DMS79 (cell line): ENCODE data around the gene ASTN2.

Experiments
- DNase-seq: peaks from one replicate; lab custom pipeline; 2025; lab: John Stamatoyannopoulos, UW

Gene ASTN2

DNA sequence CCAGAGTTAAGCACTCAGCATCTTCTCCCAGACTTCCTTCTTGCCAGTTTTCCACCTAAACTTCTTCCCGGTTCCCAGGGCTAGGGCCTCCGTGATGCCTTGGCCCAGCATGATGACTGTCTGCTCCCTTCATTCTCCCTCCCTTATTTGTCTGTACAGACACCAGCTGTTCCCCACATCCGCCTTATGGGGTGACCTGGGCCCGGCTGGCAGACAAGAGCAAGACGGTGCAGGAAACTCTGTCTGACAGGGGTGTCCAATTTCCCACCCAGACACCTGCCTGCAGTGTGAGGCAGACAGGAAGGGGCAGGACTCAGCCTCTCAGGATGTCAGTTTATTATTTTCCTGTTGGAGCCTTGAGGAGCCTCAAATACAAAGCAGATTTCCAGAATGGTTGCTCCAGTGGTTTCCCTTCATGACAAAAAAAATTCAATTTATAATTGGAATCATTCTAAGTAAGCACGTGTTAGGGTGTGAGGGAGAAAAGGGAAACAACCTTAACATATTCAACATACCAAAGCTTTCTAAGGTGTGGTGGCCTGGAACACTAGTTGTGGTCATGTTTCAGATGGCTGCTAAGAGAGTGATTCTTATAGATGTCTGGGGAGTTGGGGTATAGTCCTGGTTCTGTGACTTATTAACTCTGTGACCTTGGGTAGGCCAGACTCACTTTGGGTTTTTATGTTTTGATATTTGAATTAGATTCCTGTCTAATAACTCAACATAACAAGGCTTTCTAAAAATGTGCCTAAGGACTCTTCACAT, 1026.7 kb downstream of the ASTN2 start:
- no peak for DNase-seq

DNA sequence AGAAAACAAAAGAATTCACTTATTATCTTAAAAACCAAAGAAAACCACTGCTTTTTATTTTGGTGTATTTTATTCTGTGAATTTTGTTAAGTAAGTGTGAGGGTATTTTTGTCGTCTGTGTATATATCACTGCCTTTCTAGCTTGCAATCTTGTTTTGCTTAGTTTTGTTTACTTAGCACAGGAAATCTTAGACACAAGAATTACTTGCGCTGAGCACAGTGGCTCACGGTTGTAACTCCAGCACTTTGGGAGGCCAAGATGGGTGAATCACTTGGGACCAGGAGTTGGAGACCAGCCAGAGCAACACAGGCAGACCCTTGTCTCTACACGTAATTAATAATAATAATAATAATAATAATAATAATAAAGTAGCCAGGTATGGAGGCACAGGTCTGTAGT, 1030.9 kb downstream of the ASTN2 start:
- no peak for DNase-seq

DNA sequence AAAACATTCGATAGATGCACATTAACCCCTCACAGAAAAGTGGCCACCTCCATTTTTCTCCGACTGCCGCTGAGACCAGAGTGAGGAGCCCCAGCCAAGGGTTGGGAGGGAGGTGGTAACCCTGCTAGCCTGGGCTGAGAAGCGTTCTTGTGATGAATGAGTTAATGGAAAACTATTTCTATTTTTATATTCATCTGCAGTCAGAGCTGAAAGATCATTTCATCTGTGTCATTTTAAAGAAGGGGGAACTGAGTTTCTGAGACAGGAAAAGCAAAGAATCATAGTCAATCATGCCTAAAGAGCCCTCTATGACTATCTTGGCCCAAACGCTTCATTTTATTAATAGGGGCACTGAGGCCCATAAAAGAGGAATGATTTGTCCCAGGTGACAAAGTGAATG, 1031.7 kb downstream of the ASTN2 start:
- DNase-seq = no peak

DNA sequence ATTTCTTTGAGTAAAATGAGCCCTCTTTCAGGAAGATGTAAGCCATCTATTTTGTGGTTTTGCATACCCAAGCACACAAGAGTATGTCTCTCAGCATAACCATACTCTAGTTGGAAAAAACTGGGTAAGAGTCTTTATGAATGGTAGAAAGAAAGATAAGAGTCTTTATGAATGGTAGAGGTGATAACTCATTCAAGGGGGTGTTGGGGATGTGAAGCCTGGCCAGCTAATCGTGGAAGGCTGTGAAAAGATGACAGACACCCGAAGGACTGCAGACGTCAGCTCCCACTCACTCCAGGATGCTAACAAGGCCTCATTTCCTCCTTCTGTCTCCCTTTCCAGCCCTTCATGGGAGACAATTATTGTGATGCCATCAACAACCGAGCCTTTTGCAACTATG, 1032.8 kb downstream of the ASTN2 start:
- no peak for DNase-seq

DNA sequence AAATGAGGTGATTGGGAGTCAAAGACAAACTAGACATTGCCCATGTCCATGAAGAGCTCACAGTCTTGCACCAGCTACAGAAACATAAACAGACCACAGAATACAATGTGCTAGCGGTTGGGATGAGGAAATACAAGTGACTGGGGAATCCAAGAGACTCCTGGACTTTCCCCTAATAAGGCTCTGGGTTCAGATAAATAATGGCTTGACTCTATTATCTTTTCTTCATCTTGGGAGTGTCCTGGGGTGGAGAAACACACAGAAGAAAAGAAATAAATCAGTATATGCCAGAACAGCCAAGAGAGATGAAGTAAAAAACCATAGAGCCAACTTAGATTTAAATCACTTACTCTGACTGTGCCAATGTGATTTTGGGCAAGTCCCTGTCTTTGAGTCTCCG, 1033.5 kb downstream of the ASTN2 start:
- no peak for DNase-seq

DNA sequence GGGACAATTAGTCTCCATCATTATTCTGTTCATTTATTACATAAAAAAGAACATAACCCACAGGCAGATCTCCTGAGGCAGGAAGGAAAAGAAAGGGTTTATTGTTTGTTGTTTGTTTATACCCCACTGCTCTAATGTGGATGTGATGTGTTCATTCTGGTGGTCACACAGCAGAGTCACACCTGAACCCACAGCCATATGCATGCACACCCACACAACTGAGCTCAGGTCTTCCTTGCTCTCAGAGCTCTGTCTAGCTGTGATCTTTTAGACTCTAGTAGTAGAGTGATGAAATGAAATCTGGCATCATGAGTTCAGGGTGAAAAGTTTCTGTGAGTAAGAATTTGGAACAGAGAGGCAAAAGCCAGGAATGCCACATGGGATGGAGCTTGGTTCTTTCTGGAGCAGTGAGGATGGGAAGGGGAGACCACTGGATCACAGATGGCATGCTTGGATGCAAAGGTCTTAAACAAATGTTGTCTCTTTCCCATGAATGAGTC, 1034.3 kb downstream of the ASTN2 start:
- DNase-seq = no peak

DNA sequence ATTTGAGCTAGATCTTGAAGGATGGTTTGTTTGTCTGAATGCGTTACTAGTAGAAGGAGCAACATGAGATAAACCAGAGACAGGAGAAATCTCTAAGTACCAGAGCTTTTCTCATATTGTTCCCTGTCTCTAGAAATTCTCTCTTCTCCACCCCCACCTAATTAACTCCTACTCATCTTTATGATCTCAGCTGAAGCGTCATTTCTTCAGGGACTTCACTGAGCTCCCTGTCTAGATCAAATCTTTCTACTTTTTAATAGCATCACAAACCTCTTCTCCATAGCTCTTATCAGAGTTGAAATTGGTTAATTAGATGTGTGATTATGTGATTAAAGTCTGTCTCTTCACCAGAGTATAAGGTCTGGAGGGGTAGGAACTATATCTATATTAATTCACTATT, 1035.0 kb downstream of the ASTN2 start:
- no peak for DNase-seq

DNA sequence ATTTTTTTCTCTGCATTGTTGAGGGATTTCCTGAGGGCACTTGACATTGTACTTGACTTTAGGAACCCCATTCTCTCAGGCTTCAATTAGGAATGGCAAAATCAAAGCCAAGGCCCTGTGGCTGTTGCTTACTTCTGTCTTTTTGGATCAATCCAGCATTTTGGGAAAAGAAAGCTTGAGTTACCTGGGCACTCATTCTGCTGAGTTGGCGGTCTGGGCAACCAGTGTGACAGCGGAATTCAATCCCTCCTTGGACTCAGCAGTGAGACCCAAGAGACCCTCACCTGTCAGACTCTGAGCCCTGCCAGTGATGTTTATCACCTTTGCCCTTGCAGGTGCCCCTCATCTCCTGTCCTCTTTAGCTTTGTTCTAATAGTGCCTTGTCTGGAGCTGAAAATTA, 1036.0 kb downstream of the ASTN2 start:
- peak; percentile 2 for DNase-seq

DNA sequence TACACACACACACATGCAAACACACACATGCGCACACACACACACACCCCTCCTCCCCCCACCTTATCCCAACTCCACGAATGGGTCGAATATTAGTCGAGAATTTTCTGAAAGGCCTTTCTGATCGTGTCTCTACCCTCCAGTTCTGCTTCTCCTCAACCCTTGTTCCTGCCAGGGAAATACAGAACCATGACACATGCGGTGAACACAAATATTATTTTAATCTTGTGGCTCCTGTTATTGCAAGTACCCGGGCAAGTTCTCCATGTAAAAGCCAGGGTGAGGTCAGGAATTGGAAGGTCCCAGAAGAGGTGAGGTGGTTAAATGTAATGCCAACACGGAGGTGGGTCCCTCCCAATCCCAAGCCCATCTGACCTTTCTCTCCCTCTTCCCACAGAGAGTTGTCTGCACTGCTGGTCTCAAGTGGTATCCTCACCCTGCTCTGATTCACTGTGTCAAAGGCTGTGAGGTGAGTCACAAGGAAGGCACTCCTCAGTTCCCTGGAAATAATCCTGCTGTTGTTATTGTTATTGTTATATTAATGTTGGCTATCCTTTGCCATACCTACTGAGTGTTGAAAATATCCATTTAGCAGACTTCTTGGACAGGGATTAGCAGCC, 1037.6 kb downstream of the ASTN2 start:
- no peak for DNase-seq
